DND-41 (cell line): ENCODE measurements around the gene SOX18.

Experiments used
- ATAC-seq: fragments of 200-7000 bp; cut with Tn5 transposase; 3 replicates; pipeline ENCODE4 v1.9.1; 2021; ENCODE audit warnings: low read depth; ENCODE audit not compliant: insufficient read depth
- DNase-seq: peaks from one replicate; pipeline ENCODE4 v3.0.0-alpha.2; 2020
- H2AFZ ChIP-seq: 2 replicates; pipeline ENCODE4 v1.6.0; 2012; ENCODE audit warnings: low read depth, low read length
- H3K27ac ChIP-seq: 2 replicates; pipeline ENCODE4 v1.5.1; 2012; ENCODE audit warnings: low read length, inconsistent platforms
- H3K27me3 ChIP-seq: fragments of 200-600 bp; sonication (generic); 2 replicates; pipeline ENCODE4 v1.6.0; 2012; ENCODE audit warnings: low read length, mild to moderate bottlenecking, inconsistent platforms; ENCODE audit not compliant: insufficient read depth, poor library complexity
- H3K36me3 ChIP-seq: 2 replicates; pipeline ENCODE4 v1.5.1; 2012; ENCODE audit warnings: low read length, inconsistent platforms; ENCODE audit not compliant: insufficient read depth
- H3K4me1 ChIP-seq: 2 replicates; pipeline ENCODE4 v1.5.1; 2012; ENCODE audit warnings: mild to moderate bottlenecking, low read length; ENCODE audit not compliant: insufficient read depth
- H3K4me2 ChIP-seq: 2 replicates; pipeline ENCODE4 v1.6.0; 2012; ENCODE audit warnings: mild to moderate bottlenecking, moderate library complexity, low read length, inconsistent platforms; ENCODE audit not compliant: insufficient read depth
- H3K4me3 ChIP-seq, 2 experiments: fragments of 200-600 bp in 1 of 2; shearing (Covaris generic) in 1 of 2; 2 replicates each; pipeline ENCODE4 v1.5.1; 2012 to 2016; ENCODE audit warnings: inconsistent platforms in 2 of 2, low read length in 2 of 2, mild to moderate bottlenecking in 2 of 2, low read depth in 1 of 2, moderate library complexity in 1 of 2
- H3K79me2 ChIP-seq: 2 replicates; pipeline ENCODE4 v1.6.0; 2012; ENCODE audit warnings: low read length, inconsistent platforms; ENCODE audit not compliant: insufficient read depth
- H3K9ac ChIP-seq: 2 replicates; pipeline ENCODE4 v1.6.0; 2012; ENCODE audit warnings: low read depth, mild to moderate bottlenecking, inconsistent platforms, low read length, moderate library complexity
- H3K9me3 ChIP-seq: 2 replicates; pipeline ENCODE4 v1.5.1; 2012; ENCODE audit warnings: low read length, moderate library complexity, mild to moderate bottlenecking, inconsistent platforms; ENCODE audit not compliant: insufficient read depth, severe bottlenecking
- H4K20me1 ChIP-seq: 2 replicates; pipeline ENCODE4 v1.6.0; 2012; ENCODE audit warnings: low read length; ENCODE audit not compliant: insufficient read depth
- CTCF ChIP-seq: IDR thresholded peaks from 2 replicates; pipeline ENCODE4 v1.5.1; 2012; ENCODE audit warnings: borderline replicate concordance, low read length, moderate library complexity, mild to moderate bottlenecking; ENCODE audit not compliant: poor library complexity, severe bottlenecking; ENCODE audit errors: extremely low read depth
- EZH2 ChIP-seq: IDR thresholded peaks from 3 replicates; pipeline ENCODE4 v1.6.1; 2012; ENCODE audit warnings: borderline replicate concordance, low read depth, mild to moderate bottlenecking, moderate library complexity, low read length, inconsistent platforms; ENCODE audit not compliant: severe bottlenecking

Gene SOX18

GRCh38 chr20:64083378-64083803 lies 34.0 kb upstream of the SOX18 start:
- Histone ChIP-seq H3K27ac (no peak overlapping the region; the same call in 1 of the 2 replicates), H3K4me1 (peaks cover 36% of the 10 kb centered on the region)
- TF ChIP-seq EZH2, result no peak
- TF ChIP-seq CTCF, result peak; percentile 77

DNA sequence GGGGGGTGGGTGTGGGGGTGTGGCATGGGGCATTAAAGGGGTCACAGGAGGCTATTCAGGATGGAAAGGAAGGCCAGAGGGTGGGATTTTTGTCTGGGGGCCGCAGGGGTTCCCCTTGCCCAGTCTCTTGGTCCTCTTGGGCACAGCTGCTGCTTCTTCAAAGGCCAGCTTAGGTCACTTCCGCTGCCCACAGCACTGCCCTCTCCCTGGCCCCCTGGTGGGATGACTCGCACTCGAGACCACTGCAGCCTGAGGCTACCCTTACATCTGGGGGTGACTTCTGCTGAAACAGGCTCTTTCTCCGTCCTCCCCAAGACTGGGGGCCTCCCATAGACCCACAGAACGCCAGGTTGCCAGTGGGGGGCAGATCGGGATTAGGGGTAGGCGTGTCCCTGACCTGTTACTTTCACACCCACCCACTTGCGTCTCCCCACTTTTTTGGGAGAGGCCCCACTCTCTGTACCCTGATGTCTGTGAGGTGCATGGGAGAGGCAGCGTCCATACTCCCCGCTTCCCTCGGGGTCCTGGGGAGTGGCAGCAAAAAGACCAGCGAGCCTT lies 33.5 kb upstream of the SOX18 start:
- peaks cover 30% of the 10 kb centered on the region for H3K27me3 ChIP-seq
- H3K4me3 ChIP-seq, result peak overlapping the region in 1 of 2 experiments; percentile 75; a peak in 2 of 4 replicates
- peaks cover 41% of the 10 kb centered on the region for H3K4me1 ChIP-seq
- peaks cover 16% of the 10 kb centered on the region; the same call in 1 of the 2 replicates for H4K20me1 ChIP-seq
- TF ChIP-seq CTCF (no peak), EZH2 (no peak)
- ATAC-seq (no peak), DNase-seq (no peak)
- peak overlapping the region; percentile 76 for H3K9ac ChIP-seq
- H3K79me2 ChIP-seq, result peaks cover 12% of the 10 kb centered on the region
- H3K9me3 ChIP-seq, result peaks cover 4% of the 10 kb centered on the region
- H2AFZ ChIP-seq, result peak overlapping the region; percentile 70; the same call in 1 of the 2 replicates
- no peaks in the 10 kb centered on the region; the same call in 1 of the 2 replicates for H3K36me3 ChIP-seq
- H3K27ac ChIP-seq, result no peak overlapping the region
- H3K4me2 ChIP-seq, result peak overlapping the region; percentile 99

More at GRCh38 chr20:64083378-64083803, 34.0 kb upstream of the SOX18 start:
- peaks cover 31% of the 10 kb centered on the region for H3K27me3 ChIP-seq
- H4K20me1 ChIP-seq, result 0 out of 2 replicates have a peak, but pooled peaks cover 12% of the 10 kb centered on the region
- ATAC-seq (peak; percentile 76), DNase-seq (peak; percentile 84)
- peak overlapping the region; percentile 37 to 75; a peak in 3 of 4 replicates for H3K4me3 ChIP-seq
- H3K9me3 ChIP-seq, result peaks cover 4% of the 10 kb centered on the region
- peak overlapping the region; percentile 98 for H2AFZ ChIP-seq
- peak overlapping the region; percentile 76 for H3K9ac ChIP-seq
- H3K79me2 ChIP-seq, result peaks cover 8% of the 10 kb centered on the region
- H3K36me3 ChIP-seq, result no peaks in the 10 kb centered on the region
- H3K4me2 ChIP-seq, result peak overlapping the region; percentile 99

DNA sequence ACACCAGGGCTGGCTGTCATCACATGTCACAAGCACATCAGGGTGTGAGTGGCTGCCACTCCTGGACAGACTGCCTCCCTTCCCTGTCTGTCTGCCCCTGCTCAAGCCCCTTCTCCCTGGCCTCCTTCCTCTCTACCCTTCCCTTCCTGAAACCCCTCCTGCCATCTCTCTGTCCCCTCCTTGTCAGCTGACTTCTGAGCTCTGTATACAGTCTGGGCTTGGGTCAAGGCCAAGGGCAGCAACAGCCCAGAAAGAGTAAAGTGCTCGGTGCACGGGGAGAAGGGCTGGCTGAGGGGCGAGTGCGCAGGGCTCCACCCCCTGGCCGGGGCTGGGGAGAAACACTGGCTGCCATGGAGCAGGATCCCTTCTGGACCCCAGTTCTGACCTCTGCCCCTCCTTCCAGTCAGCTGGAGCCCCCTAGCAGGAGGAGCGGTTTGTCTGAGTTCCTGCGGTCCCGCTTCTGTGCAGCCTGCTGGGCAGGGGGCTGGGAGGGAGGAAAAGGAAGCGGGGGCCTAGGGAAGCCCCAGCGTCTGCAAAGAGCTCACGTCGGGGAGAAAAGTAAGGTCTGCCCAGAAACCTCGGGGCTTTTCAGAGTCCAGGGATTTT lies 32.8 kb upstream of the SOX18 start:
- ATAC-seq (no peak), DNase-seq (no peak)
- H4K20me1 ChIP-seq, result peaks cover 21% of the 10 kb centered on the region; the same call in 1 of the 2 replicates
- H3K79me2 ChIP-seq, result peaks cover 12% of the 10 kb centered on the region
- no peak overlapping the region for H2AFZ ChIP-seq
- no peaks in the 10 kb centered on the region for H3K9me3 ChIP-seq
- H3K4me1 ChIP-seq, result peaks cover 43% of the 10 kb centered on the region
- no peak overlapping the region for H3K4me2 ChIP-seq
- no peak overlapping the region for H3K4me3 ChIP-seq
- H3K9ac ChIP-seq, result no peak overlapping the region
- H3K27me3 ChIP-seq, result peaks cover 30% of the 10 kb centered on the region
- TF ChIP-seq CTCF, result peak; percentile 2
- no peak for TF ChIP-seq EZH2
- no peak overlapping the region for H3K27ac ChIP-seq
- no peaks in the 10 kb centered on the region; the same call in 1 of the 2 replicates for H3K36me3 ChIP-seq
